Activated CD8-positive, alpha-beta memory T cell treated with anti-CD3 and anti-CD28 coated beads, Interleukin-2, amount 10 ng/mL, durations not matched to agents 7 days and 5 days (primary cell): ENCODE results near the gene REL. TPM values are rescaled to one million over a fixed set of nuclear protein-coding genes. Genes with fewer than 3 reads are reported as not detected.

Experiments used
- ATAC-seq: fragments of 150-1000 bp; cut with Tn5 transposase; one replicate; pipeline ENCODE4 v1.10.0; 2021; ENCODE audit warnings: moderate library complexity
- CTCF ChIA-PET: fragments of 350-600 bp; sonication (Branson Sonifier 250); formaldehyde crosslinking; loops from one replicate; lab custom pipeline; 2021; ENCODE audit warnings: antibody characterized with exemption; lab: Charles Lee
- DNase-seq: peaks from one replicate; pipeline ENCODE4 v3.0.0-alpha.2; 2020
- H3K27ac Mint-ChIP-seq: one replicate; pipeline ENCODE4 v1.8.0; 2021; ENCODE audit warnings: mild to moderate bottlenecking, mixed read lengths
- H3K27me3 Mint-ChIP-seq: one replicate; pipeline ENCODE4 v1.8.0; 2021; ENCODE audit warnings: mixed read lengths
- H3K36me3 Mint-ChIP-seq: one replicate; pipeline ENCODE4 v1.8.0; 2021; ENCODE audit warnings: mild to moderate bottlenecking, mixed read lengths
- H3K4me1 Mint-ChIP-seq: one replicate; pipeline ENCODE4 v1.8.0; 2021; ENCODE audit warnings: mixed read lengths
- H3K4me3 Mint-ChIP-seq: one replicate; pipeline ENCODE4 v1.8.0; 2021; ENCODE audit warnings: mild to moderate bottlenecking, moderate library complexity, mixed read lengths
- H3K9me3 Mint-ChIP-seq: one replicate; pipeline ENCODE4 v1.8.0; 2022; ENCODE audit warnings: low read depth, mixed read lengths
- total RNA-seq, 2 experiments: library from RNA; stranded (reverse); gene quantifications; one replicate each; pipeline ENCODE4 v1.2.3, GENCODE V29; 2021

Gene REL
- total RNA-seq, 2 experiments from 2014 or later, result 22.1 to 31.9 TPM

GRCh38 chr2:60964651-60965498 lies 83.5 kb downstream of the REL start:
- H3K36me3 Mint-ChIP-seq, result peaks cover 37% of the 10 kb centered on the region
- ATAC-seq (peak; percentile 69), DNase-seq (no peak)
- H3K27me3 Mint-ChIP-seq, result no peaks in the 10 kb centered on the region
- H3K27ac Mint-ChIP-seq, result peak overlapping the region; percentile 95
- H3K4me3 Mint-ChIP-seq, result no peak overlapping the region
- CTCF ChIA-PET, result interaction anchor here (0.8 to 2.2 kb wide), 8 partner anchors 8 to 83 kb away, joined by 3 to 8 read pairs (median 3); no protein-coding TSS in a partner anchor
- H3K9me3 Mint-ChIP-seq, result peaks cover 4% of the 10 kb centered on the region
- H3K4me1 Mint-ChIP-seq, result peaks cover 28% of the 10 kb centered on the region

GRCh38 chr2:60965499-60965785 lies 84.1 kb downstream of the REL start:
- H3K4me3 Mint-ChIP-seq, result no peak overlapping the region
- peaks cover 4% of the 10 kb centered on the region for H3K9me3 Mint-ChIP-seq
- DNase-seq, result no peak
- peaks cover 28% of the 10 kb centered on the region for H3K4me1 Mint-ChIP-seq
- H3K27me3 Mint-ChIP-seq, result no peaks in the 10 kb centered on the region
- H3K36me3 Mint-ChIP-seq, result peaks cover 33% of the 10 kb centered on the region
- H3K27ac Mint-ChIP-seq, result peak overlapping the region; percentile 95
- no peak for ATAC-seq
- CTCF ChIA-PET, result interaction anchor here (0.8 to 2.2 kb wide), 5 partner anchors 9 to 23 kb away, joined by 3 to 8 read pairs (median 3); no protein-coding TSS in a partner anchor

DNA sequence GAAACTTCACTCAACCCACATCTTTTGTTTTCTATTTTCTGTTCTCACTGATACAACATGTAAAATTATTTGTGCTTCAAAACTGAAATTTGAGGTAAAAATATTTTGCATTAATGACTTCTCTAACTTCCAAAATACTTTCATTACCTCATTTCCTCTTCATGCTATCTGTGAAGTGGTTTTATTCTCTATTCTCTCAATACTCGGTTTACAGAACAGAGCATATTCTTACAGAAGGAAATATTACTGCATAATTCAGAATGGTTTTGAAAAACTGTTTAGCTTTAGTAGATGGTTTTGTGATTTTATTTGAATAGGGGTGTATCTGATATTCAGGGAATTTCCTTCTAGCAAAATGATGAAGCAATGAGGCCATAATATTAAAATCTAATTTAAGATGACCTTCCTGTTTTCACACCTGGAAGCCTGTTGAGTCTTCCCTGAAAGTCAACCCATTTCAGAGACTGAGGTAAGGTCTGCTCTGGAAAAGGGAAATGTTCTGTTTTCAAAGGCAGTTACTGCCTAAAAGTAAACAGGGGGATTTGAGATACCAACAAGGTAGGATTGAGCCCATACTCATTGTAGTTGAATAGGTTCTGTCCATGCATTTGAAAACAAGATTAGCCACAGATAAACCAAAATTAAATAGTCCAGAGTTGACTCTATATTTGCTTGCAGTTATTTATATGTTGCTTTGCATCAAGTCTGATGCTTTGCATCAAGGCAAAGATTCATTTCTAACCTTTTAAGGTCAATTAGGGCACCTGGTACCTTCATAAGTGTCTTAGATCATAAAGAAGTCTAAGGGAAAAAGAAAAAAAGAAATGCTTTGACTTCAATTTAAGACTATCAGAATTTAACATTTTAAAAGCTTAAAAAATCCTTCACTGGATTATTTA lies 85.4 kb downstream of the REL start:
- Mint-ChIP-seq H3K27ac (peak overlapping the region; percentile 16), H3K36me3 (peaks cover 32% of the 10 kb centered on the region), H3K4me1 (peaks cover 34% of the 10 kb centered on the region), H3K27me3 (no peaks in the 10 kb centered on the region), H3K9me3 (peaks cover 4% of the 10 kb centered on the region), H3K4me3 (no peak overlapping the region)
- CTCF ChIA-PET, result interaction anchor here (1.2 to 1.6 kb wide), 3 partner anchors 8 to 149 kb away, joined by 3 to 4 read pairs (median 3); no protein-coding TSS in a partner anchor
- no peak for DNase-seq
- no peak for ATAC-seq

- Mint-ChIP-seq H3K36me3 (peaks cover 4% of the 10 kb centered on the region), H3K4me1 (peaks cover 28% of the 10 kb centered on the region), H3K9me3 (no peaks in the 10 kb centered on the region), H3K4me3 (no peak overlapping the region), H3K27ac (no peak overlapping the region), H3K27me3 (no peaks in the 10 kb centered on the region)
- ATAC-seq (no peak), DNase-seq (no peak)
- CTCF ChIA-PET, result interaction anchor here (0.7 to 2.6 kb wide), 2 partner anchors 8 to 250 kb away, joined by 3 to 8 read pairs; no protein-coding TSS in a partner anchor
Measured at GRCh38 chr2:60972889-60973656, 91.7 kb downstream of the REL start.

- ATAC-seq, result peak; percentile 24
Measured at GRCh38 chr2:60973705-60974104, 92.3 kb downstream of the REL start.

GRCh38 chr2:60974652-60975051 lies 93.3 kb downstream of the REL start:
- peaks cover 29% of the 10 kb centered on the region for H3K4me1 Mint-ChIP-seq
- CTCF ChIA-PET, result interaction anchor here (0.9 to 2.6 kb wide), 4 partner anchors 10 to 24 kb away, joined by 3 to 8 read pairs (median 4); no protein-coding TSS in a partner anchor
- no peak overlapping the region for H3K27ac Mint-ChIP-seq

More at GRCh38 chr2:60973705-60974104, 92.3 kb downstream of the REL start:
- CTCF ChIA-PET, result interaction anchor here (0.7 to 2.6 kb wide), 3 partner anchors 9 to 251 kb away, joined by 3 to 8 read pairs (median 4); no protein-coding TSS in a partner anchor
- Mint-ChIP-seq H3K4me3 (no peak overlapping the region), H3K27me3 (no peaks in the 10 kb centered on the region), H3K4me1 (peaks cover 28% of the 10 kb centered on the region), H3K9me3 (no peaks in the 10 kb centered on the region), H3K36me3 (peaks cover 4% of the 10 kb centered on the region), H3K27ac (no peak overlapping the region)
- no peak for DNase-seq

More at GRCh38 chr2:60974652-60975051, 93.3 kb downstream of the REL start:
- Mint-ChIP-seq H3K4me3 (no peak overlapping the region), H3K9me3 (no peaks in the 10 kb centered on the region), H3K36me3 (peaks cover 4% of the 10 kb centered on the region), H3K27me3 (no peaks in the 10 kb centered on the region)
- no peak for ATAC-seq
- no peak for DNase-seq

Other genes with a start within 250 kb of the REL start
- gene PAPOLG, start 125.3 kb upstream of the REL start, total RNA-seq, result 10 to 100 TPM; 14.7 to 19.7 TPM
- 10 to 100 TPM; 19.4 to 21.8 TPM for gene PEX13, start 136.1 kb downstream of the REL start, total RNA-seq
- gene PUS10, start 136.7 kb downstream of the REL start, total RNA-seq, result 1 to 10 TPM; 6.7 to 9.5 TPM
- 10 to 100 TPM in 1 of 2 experiments, 1 to 10 TPM in 1; 6.4 to 11.0 TPM for gene SANBR, start 184.3 kb downstream of the REL start, total RNA-seq